ENCODE measurements around the gene NUP50.
A peak's percentile ranks its signal among the peaks of the same experiment; 100 is the strongest.
"Not testable (repeated sequence)": the region's sequence is repeated elsewhere in the genome, so short reads cannot be mapped to it uniquely, and the experiment has no call there.

The NUP50 gene

DNA sequence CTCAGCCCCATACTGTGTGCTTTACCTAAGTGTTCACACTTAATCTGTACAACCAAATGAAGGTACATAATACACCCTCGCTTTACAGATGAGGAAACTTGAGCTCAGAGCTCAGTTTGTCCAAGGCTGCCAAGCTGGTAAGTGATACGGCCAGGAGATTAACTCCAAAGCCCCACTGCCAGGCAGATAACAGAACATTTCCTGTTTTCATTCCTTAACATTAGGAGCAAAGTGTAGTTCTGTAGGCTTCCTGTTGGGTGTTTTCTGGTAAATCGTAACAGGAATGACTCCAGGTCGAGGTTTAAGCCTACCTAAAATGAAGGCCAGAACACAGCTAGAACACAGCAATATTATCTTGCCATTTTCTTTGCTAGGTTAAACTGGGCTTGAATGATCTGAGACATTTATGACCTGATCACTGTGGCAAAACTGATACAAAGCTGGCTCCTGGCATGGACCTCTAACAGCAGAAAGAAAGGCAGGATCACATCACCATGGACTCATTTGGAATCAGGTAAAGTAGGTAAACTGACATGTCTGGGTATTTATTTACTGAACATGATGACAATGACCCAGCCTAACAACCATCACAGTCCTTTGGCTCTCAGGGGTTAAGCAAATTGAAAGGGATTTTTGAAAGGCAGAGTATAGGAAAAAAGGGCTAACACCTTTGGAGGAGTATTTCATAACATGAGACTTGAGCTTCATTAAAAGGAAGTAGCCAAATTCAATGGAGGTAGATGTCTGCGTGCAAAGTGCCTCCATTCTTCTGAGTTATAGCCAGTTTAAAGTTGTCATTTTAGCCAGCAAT, 3.9 kb upstream of the NUP50 start:
- no peak for DNase-seq

DNA sequence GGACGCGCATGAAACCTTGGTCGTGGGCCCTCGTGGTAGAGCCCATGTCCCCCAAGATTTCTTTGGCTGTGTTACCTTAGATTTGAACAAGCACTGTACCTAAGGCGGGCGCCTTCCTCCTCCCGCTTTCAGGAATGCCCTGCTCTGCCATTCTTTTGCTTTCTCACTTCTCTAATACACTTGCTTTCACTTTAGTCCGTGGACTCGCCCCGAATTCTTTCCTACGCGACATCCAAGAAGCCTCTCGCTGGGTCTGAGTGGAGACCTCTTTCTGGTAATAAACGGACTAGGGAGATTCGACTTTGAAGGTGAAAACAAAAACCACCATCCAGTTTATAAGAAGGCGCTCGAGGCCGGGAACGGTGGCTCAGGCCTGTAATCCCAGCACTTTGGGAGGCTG, 1.2 kb upstream of the NUP50 start:
- DNase-seq = no peak

DNA sequence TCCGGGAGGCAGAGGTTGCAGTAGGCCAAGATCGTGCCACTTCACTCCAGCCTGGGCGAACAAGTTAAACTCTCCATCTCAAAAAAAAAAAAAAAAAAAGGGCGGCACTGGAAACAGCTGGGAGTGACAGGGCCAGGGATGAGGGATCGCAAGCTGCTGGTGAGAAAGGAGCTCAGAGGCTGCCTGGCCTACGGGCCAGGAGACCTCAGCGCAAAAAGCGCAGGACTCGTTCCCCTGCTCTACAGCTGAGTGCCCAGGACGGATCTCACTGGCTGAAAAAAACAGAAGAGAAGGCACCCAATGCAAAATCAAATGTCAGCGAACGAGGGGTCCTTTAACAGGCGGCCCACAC, 650 bp upstream of the NUP50 start:
- DNase-seq = peak in 4 of 58 donors; percentile 50 to 66 (median 54)

DNA sequence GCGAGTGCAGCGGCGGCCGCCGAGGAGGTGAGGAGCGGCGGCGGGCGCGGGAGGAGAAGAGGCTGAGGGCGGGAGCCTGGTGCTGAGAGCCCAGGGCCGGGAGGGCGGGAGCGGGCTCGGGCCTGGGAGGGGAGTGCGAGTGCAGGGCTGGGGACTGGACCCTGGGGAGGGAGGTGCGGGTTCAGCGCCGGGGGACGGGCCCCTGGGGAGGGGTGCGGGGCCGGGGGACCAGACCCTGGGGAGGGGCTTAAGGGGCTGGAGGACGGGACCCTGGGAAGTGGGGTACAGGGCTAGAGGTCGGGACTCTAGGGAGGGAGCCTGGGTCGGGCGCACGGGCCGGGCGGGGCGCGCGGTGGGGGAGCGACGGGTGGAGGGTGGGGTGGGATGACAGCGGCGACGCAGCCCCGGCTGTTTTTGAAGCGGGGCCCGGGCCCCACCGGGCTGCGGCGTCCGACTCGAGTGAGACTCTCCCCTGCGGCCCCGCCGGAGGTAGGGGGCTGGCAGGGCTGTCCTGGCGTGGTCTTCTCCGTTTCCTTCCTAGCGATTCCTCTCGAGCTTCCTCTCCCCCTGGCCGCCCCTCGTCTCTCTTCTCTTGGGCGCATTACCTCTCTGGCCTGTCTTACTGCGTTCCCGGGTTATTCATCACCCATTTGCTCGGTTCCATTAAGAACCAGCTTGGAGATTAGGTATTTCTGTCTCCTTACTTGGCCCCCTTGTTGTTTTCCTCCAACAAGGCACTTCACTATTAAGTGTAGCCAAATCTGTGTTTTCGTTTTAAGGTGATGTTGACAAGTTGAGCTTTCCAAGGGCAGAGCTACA, 754 bp downstream of the NUP50 start:
- DNase-seq = peak in 21 of 58 donors; percentile 9 to 60 (median 40)

DNA sequence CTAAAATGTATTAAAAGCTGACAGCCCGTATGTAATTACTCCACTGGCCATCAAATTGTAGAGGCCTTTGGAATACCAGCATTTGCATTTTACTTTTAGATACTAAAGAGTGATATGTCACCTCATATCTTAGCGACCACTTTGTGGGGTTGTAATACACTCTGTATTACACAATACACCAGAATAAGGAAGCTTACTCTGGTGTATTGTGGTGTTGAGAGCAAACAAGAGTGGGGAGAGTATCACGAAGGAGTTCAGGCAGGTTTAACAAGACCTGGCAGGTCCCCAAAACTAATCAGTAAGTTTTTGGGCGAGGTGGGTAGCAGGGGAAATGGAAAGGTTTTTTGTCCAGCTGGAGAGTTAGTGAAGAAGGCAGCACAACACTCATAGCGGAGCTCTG, 3.2 kb downstream of the NUP50 start:
- no peak for DNase-seq

DNA sequence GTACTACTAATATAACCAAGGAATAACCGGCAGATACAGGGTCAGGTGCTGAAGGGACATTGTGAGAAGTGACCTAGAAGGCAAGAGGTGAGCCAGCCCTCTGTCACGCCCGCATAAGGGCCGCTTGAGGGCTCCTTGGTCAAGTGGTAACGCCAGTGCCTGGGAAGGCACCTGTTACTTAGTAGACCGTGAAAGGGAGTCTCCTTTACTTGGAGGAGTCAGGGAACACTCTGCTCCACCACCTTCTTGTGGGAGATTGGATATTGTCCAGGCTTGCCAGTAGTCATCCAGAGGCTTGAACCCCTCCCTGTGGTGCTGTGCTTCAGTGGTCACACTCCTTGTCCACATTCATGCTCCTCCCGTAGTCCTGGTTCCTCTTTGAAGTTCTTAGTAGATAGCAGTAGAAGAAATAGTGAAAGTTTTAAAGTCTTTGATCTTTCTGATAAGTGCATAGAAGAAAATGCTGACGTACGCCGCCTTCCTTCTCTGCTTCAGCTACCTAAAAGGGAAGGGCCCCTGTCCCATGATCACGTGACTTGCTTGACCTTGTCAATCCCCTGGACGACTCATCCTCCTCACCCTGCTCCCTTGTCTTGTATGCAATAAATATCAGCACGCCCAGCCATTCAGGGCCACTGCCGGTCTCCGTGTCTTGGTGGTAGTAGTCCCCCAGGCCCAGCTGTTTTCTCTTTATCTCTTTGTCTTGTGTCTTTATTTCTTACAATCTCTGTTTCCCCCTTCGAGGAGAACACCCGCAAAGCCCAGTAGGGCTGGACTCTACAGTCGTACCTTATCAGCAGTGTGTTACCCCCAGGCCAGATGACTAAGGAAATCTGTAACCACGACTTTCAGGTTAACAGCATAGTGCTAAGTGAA, 6.1 kb downstream of the NUP50 start:
- no peak for DNase-seq

DNA sequence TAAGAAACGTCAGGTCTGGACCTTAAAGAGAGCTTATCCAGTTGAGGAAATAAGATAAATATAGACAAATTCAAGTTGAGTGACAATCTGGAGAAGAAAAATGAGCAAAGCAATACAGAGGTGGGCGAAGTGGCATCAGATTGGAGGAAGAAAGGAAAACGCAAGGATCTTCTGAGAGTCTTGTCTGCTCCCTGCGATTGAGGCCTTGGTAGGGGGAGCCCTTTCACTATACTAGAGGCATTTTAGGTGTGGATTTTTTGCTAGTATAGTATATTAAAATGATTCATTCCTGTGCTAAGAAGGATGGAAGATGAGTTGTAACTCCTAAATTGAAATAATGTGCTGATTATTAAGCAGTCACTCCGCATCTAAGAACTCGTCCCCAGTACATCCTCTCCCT, 8.1 kb downstream of the NUP50 start:
- DNase-seq = no peak

DNA sequence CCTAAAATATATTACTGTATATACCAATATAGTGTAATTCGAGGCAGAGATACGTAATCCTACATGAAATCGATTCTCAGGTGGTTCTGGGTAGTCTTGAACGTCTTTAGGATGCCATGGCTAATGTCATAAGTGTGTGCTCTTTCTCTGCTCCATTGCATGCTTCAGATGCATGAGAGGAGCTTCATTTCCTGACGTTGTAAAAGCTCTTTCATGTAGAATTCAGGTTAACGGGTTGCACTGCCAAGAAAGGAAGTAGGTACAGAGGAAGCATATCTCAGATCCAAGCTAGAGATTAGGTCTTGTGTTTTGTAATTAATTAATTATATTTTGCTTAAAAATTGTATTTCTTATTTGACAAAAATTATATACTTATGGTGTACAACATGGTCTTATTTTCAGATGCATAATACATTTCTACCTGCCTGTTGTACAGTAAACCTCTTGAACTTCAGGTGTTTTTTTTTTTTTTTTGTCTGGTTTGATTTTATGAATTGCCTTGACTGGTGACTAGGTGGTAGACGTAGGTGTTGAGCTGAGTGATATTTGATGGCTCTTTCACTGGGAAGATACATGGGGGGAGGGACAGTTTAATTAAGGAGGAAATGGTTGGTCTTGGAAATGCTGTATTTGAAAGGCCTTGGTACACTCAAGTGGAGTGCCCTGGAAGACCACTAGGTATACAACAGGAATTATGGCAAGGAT, 9.3 kb downstream of the NUP50 start:
- DNase-seq = no peak

DNA sequence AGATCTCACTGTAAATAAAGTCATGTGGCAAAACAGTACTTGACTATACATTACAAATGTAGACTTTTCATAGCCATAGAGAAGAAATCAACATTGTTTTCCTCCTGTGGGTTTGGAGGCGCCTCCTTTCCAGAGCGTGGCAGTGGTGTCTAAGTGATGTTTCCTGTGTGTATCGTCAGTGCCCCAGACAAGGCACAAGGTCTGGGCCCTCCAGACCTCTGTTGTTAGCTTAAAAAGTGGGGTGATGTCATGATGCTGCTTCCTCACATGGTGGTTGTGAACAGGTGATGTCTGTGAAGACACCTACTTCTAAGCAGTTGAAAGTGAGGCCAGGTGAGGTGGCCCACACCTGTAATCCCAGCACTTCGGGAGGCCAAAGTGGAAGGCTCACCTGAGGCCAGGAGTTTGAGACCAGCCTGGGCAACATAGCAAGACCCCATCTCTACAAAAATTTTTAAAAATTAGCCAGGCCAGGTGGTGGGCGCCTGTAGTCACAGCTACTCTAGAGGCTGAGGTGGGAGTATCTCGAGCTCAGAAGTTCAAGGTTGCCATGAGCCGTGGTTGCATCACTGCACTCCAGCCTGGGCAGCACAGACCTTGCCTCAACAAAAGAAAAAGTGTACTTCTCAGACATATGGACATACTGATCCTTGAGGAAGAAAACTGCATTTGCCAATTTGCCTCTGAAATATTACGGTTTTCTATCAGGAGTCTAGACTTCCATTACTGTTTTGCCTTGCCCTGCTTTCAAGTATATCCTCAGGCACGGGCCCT, 15.7 kb downstream of the NUP50 start:
- DNase-seq = no peak

DNA sequence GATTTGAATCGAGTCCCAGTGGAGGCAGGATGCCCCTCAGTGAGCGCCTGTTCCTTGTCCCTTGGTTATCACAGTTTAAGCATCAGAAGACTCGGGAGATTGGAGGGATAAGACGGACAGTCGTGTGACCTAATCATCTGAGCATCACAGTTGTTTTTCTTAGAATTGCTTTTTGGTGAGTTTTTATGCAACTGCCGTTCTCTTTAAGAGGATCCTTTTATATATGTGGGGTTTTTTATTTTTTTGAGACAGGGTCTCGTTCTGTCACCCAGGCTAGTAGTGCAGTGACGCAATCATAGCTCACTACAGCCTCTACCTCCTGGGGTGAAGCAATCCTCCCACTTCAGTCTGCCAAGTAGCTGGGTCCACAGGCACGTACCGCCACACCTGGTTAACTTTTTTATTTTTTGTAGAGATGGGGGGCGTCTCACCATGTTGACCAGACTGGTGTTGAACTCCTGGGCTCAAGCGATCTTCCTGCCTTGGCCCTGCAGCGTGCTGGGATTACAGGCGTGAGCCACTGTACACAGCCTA, 16.5 kb downstream of the NUP50 start:
- no peak for DNase-seq

DNA sequence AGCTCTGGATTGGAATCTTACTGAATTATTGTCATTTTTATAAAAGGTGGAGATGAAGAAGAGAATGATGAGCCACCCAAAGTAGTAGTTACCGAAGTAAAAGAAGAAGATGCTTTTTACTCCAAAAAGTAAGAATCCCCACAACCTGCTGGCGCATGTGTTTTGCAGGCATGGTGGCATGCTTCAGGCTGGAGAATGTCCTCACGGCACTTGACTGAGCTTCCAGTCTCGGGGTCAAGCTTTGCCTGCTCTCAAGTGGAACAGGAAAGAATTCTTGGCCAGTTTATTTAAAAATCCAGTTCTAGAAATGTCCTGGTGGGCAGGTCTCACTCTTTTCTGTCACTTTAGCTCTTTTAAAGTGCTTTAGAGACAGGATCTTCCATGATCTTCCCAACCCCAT, 17.5 kb downstream of the NUP50 start:
- DNase-seq = no peak

DNA sequence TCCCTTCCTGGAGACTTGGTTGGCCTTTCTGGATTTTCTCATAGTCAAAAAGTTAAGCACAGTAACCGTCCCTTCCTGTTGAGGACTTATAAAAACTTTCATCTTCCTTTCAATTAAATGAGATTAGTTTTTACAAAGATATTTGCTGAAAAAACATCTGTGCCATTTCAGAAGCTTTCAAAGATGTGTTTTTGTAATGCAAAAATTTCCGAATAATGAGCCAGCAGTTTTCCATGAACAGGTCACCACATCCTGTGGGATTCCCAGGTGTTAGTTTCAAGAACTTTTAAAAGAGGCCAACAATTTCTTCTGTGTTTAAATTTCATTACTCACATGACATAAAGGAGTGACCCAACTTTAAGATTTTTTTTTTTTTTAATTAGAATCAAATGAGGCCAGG, 18.0 kb downstream of the NUP50 start:
- no peak for DNase-seq

DNA sequence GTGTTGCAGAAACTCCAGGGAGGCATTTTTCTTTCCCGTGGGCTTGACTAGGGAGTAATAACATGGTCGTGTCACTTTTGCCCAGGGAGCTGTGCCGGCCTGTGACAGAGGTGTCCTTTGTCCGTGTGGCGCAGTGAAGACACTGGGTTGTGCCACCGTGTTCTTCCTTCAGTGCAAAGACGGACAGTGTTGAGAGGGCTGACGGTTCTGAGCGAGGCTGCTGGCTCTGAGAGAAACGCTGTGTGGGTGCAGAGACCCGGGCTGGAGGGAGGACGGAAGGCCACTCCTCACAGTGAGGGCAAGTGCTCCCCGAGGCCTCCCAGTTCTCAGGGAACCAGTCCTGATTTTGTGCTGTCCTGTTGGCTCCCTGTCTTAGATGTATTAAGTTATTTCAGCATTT, 20.2 kb downstream of the NUP50 start:
- DNase-seq = no peak

DNA sequence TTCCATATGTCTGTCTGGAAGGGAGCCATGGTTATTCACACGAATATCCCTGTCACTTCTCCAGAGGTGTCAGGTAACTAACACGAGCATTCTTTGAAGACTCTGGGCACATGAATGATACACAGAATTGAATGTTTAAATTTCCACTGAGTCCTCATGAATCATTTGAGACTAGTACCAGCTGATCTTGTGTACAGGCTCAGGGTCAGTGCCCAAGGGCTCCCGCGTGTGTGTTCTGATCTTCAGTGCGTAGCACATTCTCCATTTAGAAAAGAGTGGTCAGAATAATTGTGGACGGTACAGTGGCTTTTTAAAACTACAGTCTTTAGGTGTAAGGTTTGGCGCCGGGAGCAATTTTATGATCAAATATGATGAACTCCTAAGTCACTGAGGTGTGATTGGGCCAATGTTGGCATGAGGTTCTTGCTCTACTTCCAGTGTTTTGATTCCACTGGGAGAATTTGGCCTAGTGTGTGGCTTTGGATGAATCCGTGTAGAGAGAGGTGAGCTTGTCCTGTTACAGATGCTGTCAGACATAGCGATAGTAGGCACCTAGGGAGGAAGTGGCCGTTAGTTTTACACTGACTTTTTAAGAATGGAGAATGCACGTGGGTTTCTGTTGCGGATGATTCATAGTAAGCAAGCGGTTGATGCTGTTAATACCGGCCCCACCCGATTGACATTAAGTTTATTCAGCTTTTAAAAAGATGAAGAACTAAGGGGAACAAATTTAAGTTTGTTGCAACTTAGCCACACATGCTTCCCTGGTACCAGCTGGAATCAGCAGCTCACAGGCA, 22.2 kb downstream of the NUP50 start:
- DNase-seq = no peak

DNA sequence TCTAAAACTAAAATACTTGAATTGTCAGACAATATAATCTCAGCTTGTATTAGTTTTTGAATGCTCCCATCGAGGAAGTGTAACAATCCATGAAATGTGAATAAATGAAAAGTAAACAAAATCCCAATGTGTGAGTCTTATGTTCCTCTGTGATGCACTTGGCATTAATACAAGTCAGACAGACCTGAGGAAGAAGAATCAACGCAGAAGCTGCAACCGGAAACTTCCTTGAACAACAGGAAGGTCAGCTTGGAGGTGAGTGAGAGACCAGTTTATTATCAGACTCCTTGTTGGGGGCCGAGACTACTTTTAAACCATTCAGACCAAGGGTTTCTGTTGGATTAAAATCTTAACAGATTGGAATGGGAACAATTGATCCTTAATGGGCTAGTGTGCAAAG, 24.2 kb downstream of the NUP50 start:
- no peak for DNase-seq

DNA sequence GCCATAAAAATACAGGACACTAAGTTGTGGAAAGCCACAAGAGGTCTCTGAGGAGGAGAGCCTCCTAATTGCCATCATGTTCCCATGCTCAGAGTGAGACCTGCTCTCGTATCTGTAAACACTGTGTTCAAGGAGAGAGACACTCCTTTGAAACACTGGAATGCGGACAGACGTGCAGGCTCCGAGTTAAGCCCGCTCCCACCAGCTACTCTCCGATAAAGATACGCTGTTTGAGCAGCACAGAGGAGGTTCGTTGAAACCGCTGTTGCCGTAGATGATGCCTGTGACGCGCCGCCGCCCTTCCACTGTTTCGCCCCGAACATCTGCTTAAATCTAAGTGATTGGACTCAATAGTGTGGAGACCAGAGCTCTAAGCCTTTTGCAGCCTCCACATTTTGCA, 25.1 kb downstream of the NUP50 start:
- no peak for DNase-seq

DNA sequence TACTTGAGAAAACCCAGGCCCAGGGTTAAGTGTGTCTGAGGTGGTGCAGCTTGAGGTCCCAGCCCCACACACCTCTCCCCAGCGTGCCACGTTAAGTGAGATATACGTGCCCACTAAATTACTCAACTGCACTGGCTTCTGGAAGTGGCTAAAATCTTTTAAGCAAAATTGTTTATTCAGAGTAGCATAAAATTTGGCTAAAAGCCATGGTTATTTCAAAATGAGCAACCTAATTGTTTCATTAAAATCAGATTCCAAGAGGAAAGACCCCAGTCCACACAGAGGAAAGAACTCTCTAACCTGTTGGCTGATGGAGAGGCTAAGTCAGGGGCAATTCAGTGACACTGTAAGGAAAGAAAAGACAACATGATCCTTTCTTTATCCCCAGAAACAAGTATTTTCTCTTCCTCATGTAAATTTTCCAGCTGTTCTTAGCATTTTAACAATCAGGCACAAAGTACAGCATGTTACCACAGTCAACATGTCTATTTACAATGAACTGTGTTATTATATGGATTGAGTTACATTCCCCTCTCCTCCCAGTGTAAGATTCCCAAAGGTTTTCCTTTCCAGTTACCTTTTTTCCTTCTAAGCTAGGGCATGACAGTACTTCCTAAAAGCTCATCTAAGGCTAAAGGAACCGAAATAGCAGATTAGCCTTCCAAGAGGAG, 26.6 kb downstream of the NUP50 start:
- no peak for DNase-seq

DNA sequence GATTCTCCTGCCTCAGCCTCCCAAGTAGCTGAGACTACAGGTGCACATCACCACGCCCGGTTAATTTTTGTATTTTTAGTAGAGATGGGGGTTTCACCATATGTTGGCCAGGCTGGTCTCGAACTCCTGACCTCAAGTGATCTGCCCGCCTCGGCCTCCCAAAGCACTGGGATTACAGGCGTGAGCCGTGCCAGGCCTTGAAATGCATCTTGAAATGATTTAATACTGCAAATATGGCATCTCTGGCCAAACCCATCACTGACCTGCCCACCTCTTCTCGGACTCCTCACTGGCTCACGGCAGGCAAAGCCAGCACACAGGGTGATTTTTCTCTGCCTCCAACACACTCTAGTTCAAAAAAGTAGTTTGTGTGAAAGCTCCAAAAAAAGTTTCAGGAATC, 28.0 kb downstream of the NUP50 start:
- DNase-seq = not testable (repeated sequence)

Measured in anterior cingulate cortex (tissue), 58 donors.